ENCODE measurements around the gene CAMK1D.

CAMK1D gene

GRCh38 chr10:12684784-12685183 lies 335.4 kb downstream of the CAMK1D start (continued):
- TF ChIP-seq ZNF175 (tag by site-specific recombination; IDR thresholded peaks at IDR 0.05) (no peak), ZNF785 (tag by site-specific recombination; IDR thresholded peaks at IDR 0.05) (no peak), ZNF518A (tag by site-specific recombination; conservative IDR thresholded peaks at IDR 0.05; ENCODE audit: low read depth) (no peak), ZNF202 (tag by site-specific recombination; IDR thresholded peaks at IDR 0.05; ENCODE audit: borderline replicate concordance) (no peak)

GRCh38 chr10:12685261-12686058 lies 336.1 kb downstream of the CAMK1D start:
- no peaks in the 10 kb centered on the region for H3K4me1 ChIP-seq (ENCODE audit: control insufficient read depth, insufficient read depth, low read length)
- H3K27ac ChIP-seq (ENCODE audit: extremely low read depth, low read depth, low read length), result no peak overlapping the region
- H3K36me3 ChIP-seq (ENCODE audit: control insufficient read depth in 2 of 2, insufficient read depth in 1 of 2, low read length in 2 of 2), result no peaks in the 10 kb centered on the region
- ChIA-PET CTCF (interaction anchor here (0.7 to 0.8 kb wide), 2 partner anchors 25 to 198 kb away, joined by 3 to 6 read pairs; no protein-coding TSS in a partner anchor), POLR2A (no interaction called here)
- TF ChIP-seq ZNF747 (tag by site-specific recombination; IDR thresholded peaks at IDR 0.05), result no peak
- no peak for TF ChIP-seq ZNF23 (tag by site-specific recombination; IDR thresholded peaks at IDR 0.05; ENCODE audit: borderline replicate concordance)
- no peak for TF ChIP-seq ZNF621 (tag by site-specific recombination; IDR thresholded peaks at IDR 0.05)
- TF ChIP-seq PRDM1 (tag by site-specific recombination; IDR thresholded peaks at IDR 0.05), result no peak
- TF ChIP-seq ZNF785 (tag by site-specific recombination; IDR thresholded peaks at IDR 0.05), result no peak
- no peak for TF ChIP-seq SETDB1 (IDR thresholded peaks at IDR 0.05; ENCODE audit: insufficient read length, low read length)
- no peak for TF ChIP-seq SP2 (tag by site-specific recombination; IDR thresholded peaks at IDR 0.05)
- TF ChIP-seq GLIS1 (tag by site-specific recombination; IDR thresholded peaks at IDR 0.05), result no peak
- no peak for TF ChIP-seq ZNF354C (tag by site-specific recombination; IDR thresholded peaks at IDR 0.05; ENCODE audit: borderline replicate concordance, low read depth)
- TF ChIP-seq ZBTB7A (tag by site-specific recombination; IDR thresholded peaks at IDR 0.05; ENCODE audit: low read depth), result no peak
- TF ChIP-seq ZNF600 (tag by site-specific recombination; IDR thresholded peaks at IDR 0.05), result no peak
- no peak for TF ChIP-seq ZNF768 (tag by site-specific recombination; IDR thresholded peaks at IDR 0.05)
- TF ChIP-seq ZNF274 (IDR thresholded peaks at IDR 0.05; ENCODE audit: low read length), result no peak
- TF ChIP-seq ZNF274 (tag by site-specific recombination; IDR thresholded peaks at IDR 0.05; ENCODE audit: borderline replicate concordance), result no peak
- TF ChIP-seq ZNF623 (tag by site-specific recombination; IDR thresholded peaks at IDR 0.05), result no peak
- TF ChIP-seq INSM2 (tag by site-specific recombination; IDR thresholded peaks at IDR 0.05), result no peak
- no peak for TF ChIP-seq KLF1 (tag by site-specific recombination; IDR thresholded peaks at IDR 0.05)
- TF ChIP-seq ZNF302 (tag by site-specific recombination; IDR thresholded peaks at IDR 0.05; ENCODE audit: low read depth), result no peak
- TF ChIP-seq KLF16 (tag by site-specific recombination; IDR thresholded peaks at IDR 0.05), result no peak
- no peak for TF ChIP-seq ZNF513 (tag by site-specific recombination; IDR thresholded peaks at IDR 0.05)
- TF ChIP-seq ZNF544 (tag by site-specific recombination; IDR thresholded peaks at IDR 0.05), result no peak
- H3K4me3 ChIP-seq (ENCODE audit: low read depth, low read length), result no peak overlapping the region
- no peaks in the 10 kb centered on the region for H3K9me3 ChIP-seq (ENCODE audit: control insufficient read depth, insufficient read depth, low read depth, low read length)

Measured in HEK293 (cell line).